Effector memory CD4-positive, alpha-beta T cell (primary cell): Measurements from ENCODE around the gene HIPK4.
"Not testable (repeated sequence)": the region's sequence is repeated elsewhere in the genome, so short reads cannot be mapped to it uniquely, and the experiment has no call there.

Experiments
- DNase-seq, 3 donors: peaks; one replicate each; pipeline ENCODE4 v3.0.0-alpha.2; 2020
- H3K27ac ChIP-seq: 2 replicates; pipeline ENCODE4 v1.7.0; 2013; ENCODE audit warnings: mild to moderate bottlenecking, low read length, moderate library complexity; ENCODE audit not compliant: insufficient read depth, poor library complexity, severe bottlenecking
- H3K27me3 ChIP-seq: replicated peaks from 2 replicates; pipeline ENCODE4 v1.7.0; 2013; ENCODE audit warnings: mild to moderate bottlenecking, low read length; ENCODE audit not compliant: insufficient read depth, control insufficient read depth, poor library complexity, severe bottlenecking
- H3K36me3 ChIP-seq: 2 replicates; pipeline ENCODE4 v1.7.0; 2013; ENCODE audit warnings: mild to moderate bottlenecking, low read length, moderate library complexity; ENCODE audit not compliant: control insufficient read depth, insufficient read depth
- H3K4me1 ChIP-seq: 2 replicates; pipeline ENCODE4 v1.7.0; 2013; ENCODE audit warnings: low read length, mild to moderate bottlenecking; ENCODE audit not compliant: control insufficient read depth, insufficient read depth, poor library complexity, severe bottlenecking
- H3K4me3 ChIP-seq: 2 replicates; pipeline ENCODE4 v1.7.0; 2013; ENCODE audit warnings: low read length, low read depth, mild to moderate bottlenecking; ENCODE audit not compliant: insufficient read depth, poor library complexity, severe bottlenecking
- H3K9me3 ChIP-seq: 2 replicates; pipeline ENCODE4 v1.7.0; 2013; ENCODE audit warnings: mild to moderate bottlenecking, low read length, moderate library complexity; ENCODE audit not compliant: control insufficient read depth

The HIPK4 gene

GRCh38 chr19:40337594-40337993 is 52.4 kb downstream of the HIPK4 start:
- no peak overlapping the region for H3K27ac ChIP-seq
- no peaks in the 10 kb centered on the region for H3K4me1 ChIP-seq

GRCh38 chr19:40337107-40337506 is 52.9 kb downstream of the HIPK4 start:
- Histone ChIP-seq H3K36me3 (peaks cover 20% of the 10 kb centered on the region), H3K4me3 (no peak overlapping the region), H3K27me3 (no peaks in the 10 kb centered on the region), H3K9me3 (no peaks in the 10 kb centered on the region), H3K27ac (no peak overlapping the region), H3K4me1 (no peaks in the 10 kb centered on the region)
- DNase-seq: no peak

More at GRCh38 chr19:40337594-40337993, 52.4 kb downstream of the HIPK4 start:
- Histone ChIP-seq H3K27me3 (no peaks in the 10 kb centered on the region), H3K4me3 (no peak overlapping the region), H3K9me3 (no peaks in the 10 kb centered on the region), H3K36me3 (peaks cover 17% of the 10 kb centered on the region)
- no peak for DNase-seq

- peaks cover 23% of the 10 kb centered on the region for H3K36me3 ChIP-seq
- no peaks in the 10 kb centered on the region for H3K27me3 ChIP-seq
- no peak for DNase-seq
- H3K9me3 ChIP-seq: no peaks in the 10 kb centered on the region
- no peak overlapping the region for H3K4me3 ChIP-seq
- no peak overlapping the region for H3K27ac ChIP-seq
- H3K4me1 ChIP-seq: no peaks in the 10 kb centered on the region
These were observed 53.4 kb downstream of the HIPK4 start for GRCh38 chr19:40336601-40336900.

- H3K27ac ChIP-seq: no peak overlapping the region
- DNase-seq: no peak
- H3K9me3 ChIP-seq: no peaks in the 10 kb centered on the region
- no peaks in the 10 kb centered on the region for H3K27me3 ChIP-seq
- H3K4me1 ChIP-seq: no peaks in the 10 kb centered on the region
- H3K4me3 ChIP-seq: no peak overlapping the region
- H3K36me3 ChIP-seq: peaks cover 26% of the 10 kb centered on the region
These were observed 54.0 kb downstream of the HIPK4 start for GRCh38 chr19:40335855-40336600.

- H3K4me3 ChIP-seq: no peak overlapping the region
- DNase-seq: no peak
- H3K27ac ChIP-seq: no peak overlapping the region
- H3K27me3 ChIP-seq: no peaks in the 10 kb centered on the region
- H3K36me3 ChIP-seq: peaks cover 33% of the 10 kb centered on the region
- H3K9me3 ChIP-seq: no peaks in the 10 kb centered on the region
- H3K4me1 ChIP-seq: no peaks in the 10 kb centered on the region
These were observed 54.9 kb downstream of the HIPK4 start for GRCh38 chr19:40335101-40335500.

GRCh38 chr19:40333083-40333482 is 56.9 kb downstream of the HIPK4 start:
- H3K4me1 ChIP-seq, H3K27me3 ChIP-seq, DNase-seq, H3K9me3 ChIP-seq, H3K4me3 ChIP-seq, H3K27ac ChIP-seq: not testable (repeated sequence)
- peaks cover 49% of the 10 kb centered on the region for H3K36me3 ChIP-seq

GRCh38 chr19:40332669-40333068 is 57.3 kb downstream of the HIPK4 start:
- H3K4me1 ChIP-seq: no peaks in the 10 kb centered on the region
- H3K27me3 ChIP-seq: no peaks in the 10 kb centered on the region
- no peak overlapping the region for H3K4me3 ChIP-seq
- peaks cover 50% of the 10 kb centered on the region for H3K36me3 ChIP-seq
- no peak overlapping the region for H3K27ac ChIP-seq
- H3K9me3 ChIP-seq: no peaks in the 10 kb centered on the region
- no peak for DNase-seq

GRCh38 chr19:40331052-40331451 is 58.9 kb downstream of the HIPK4 start:
- no peaks in the 10 kb centered on the region for H3K27me3 ChIP-seq
- H3K4me1 ChIP-seq: no peaks in the 10 kb centered on the region
- H3K9me3 ChIP-seq: no peaks in the 10 kb centered on the region
- DNase-seq: no peak
- peaks cover 55% of the 10 kb centered on the region for H3K36me3 ChIP-seq
- no peak overlapping the region for H3K4me3 ChIP-seq
- H3K27ac ChIP-seq: no peak overlapping the region
